ENCODE measurements around the gene ABHD12.

Gene ABHD12

DNA sequence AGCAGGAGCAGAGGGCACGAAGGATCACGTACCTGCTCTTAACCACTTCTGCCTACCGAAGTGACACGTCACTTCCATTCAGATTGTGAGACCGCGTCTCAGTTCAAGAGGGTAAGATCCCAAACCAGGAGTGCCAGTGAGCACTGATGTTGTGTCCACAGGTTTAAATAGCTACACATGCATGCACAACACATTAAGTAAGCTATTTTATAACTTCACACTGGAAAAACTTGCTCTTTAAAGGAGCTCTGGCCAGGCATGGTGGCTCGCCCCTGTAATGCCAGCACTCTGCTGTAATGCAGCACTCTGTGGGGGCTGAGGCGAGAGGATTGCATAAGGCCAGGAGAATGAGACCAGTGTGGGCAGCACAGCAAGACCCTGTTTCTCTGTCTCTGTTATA lies 21.1 kb downstream of the ABHD12 start:
- DNase-seq (ENCODE audit: low spot score): no peak
- TF ChIP-seq, protein P1, sequence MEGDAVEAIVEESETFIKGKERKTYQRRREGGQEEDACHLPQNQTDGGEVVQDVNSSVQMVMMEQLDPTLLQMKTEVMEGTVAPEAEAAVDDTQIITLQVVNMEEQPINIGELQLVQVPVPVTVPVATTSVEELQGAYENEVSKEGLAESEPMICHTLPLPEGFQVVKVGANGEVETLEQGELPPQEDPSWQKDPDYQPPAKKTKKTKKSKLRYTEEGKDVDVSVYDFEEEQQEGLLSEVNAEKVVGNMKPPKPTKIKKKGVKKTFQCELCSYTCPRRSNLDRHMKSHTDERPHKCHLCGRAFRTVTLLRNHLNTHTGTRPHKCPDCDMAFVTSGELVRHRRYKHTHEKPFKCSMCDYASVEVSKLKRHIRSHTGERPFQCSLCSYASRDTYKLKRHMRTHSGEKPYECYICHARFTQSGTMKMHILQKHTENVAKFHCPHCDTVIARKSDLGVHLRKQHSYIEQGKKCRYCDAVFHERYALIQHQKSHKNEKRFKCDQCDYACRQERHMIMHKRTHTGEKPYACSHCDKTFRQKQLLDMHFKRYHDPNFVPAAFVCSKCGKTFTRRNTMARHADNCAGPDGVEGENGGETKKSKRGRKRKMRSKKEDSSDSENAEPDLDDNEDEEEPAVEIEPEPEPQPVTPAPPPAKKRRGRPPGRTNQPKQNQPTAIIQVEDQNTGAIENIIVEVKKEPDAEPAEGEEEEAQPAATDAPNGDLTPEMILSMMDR (IDR thresholded peaks at IDR 0.05; ENCODE audit: poor library complexity, severe bottlenecking): no peak
- Histone ChIP-seq H3K36me3 (ENCODE audit: low read depth) (no peaks in the 10 kb centered on the region), H3K4me3 (ENCODE audit: severe bottlenecking) (no peak overlapping the region), H3K27ac (ENCODE audit: poor library complexity, severe bottlenecking) (no peak overlapping the region), H3K27me3 (ENCODE audit: insufficient read depth, poor library complexity, severe bottlenecking) (no peaks in the 10 kb centered on the region), H3K4me1 (ENCODE audit: insufficient read depth, poor library complexity, severe bottlenecking) (no peaks in the 10 kb centered on the region), H3K9me3 (ENCODE audit: severe bottlenecking) (no peaks in the 10 kb centered on the region)
- ATAC-seq (ENCODE audit: low read depth): no peak

DNA sequence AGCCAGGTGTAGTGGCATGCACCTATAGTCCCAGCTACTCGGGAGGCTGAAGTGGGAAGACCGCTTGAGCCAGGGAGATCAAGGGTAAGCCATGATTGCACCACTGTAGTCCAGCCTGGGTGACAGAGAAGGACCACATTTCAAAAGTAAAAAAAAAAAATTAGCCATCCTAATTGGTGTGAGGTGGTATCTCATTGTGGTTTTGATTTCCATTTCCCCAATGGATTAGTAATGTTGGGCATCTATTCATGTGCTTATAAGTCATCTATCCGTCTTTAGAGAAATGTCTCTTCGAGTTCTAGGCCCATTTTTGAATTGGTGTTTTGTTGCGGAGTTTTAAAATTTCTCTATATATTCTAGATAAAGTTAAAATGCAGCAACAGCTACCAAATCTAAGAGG lies 21.7 kb downstream of the ABHD12 start:
- Histone ChIP-seq H3K36me3 (ENCODE audit: low read depth) (no peaks in the 10 kb centered on the region), H3K4me3 (ENCODE audit: severe bottlenecking) (no peak overlapping the region), H3K27me3 (ENCODE audit: insufficient read depth, poor library complexity, severe bottlenecking) (no peaks in the 10 kb centered on the region), H3K4me1 (ENCODE audit: insufficient read depth, poor library complexity, severe bottlenecking) (no peaks in the 10 kb centered on the region), H3K27ac (ENCODE audit: poor library complexity, severe bottlenecking) (no peak overlapping the region), H3K9me3 (ENCODE audit: severe bottlenecking) (no peaks in the 10 kb centered on the region)
- ATAC-seq (ENCODE audit: low read depth) (no peak), DNase-seq (ENCODE audit: low spot score) (no peak)
- TF ChIP-seq, protein P1 (IDR thresholded peaks at IDR 0.05; ENCODE audit: poor library complexity, severe bottlenecking): no peak

DNA sequence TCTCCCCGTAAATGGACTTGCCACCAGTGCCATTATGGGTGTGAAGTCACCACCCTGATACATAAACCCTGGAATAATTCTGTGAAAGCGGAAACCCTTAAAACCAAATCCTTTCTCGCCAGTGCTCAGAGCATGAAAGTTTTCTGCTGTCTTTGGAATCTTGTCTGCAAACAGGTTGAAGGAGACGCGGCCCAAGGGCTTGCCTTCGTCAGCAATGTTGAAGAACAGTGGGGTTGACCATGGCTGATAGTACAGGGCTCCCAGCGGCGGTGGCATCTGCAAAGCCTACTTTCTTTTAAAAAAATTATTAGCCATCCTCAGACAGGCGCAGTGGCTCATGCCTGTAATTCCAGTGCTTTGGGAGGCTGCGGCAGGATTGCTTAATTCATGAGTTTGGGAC lies 22.1 kb downstream of the ABHD12 start:
- no peaks in the 10 kb centered on the region for H3K4me1 ChIP-seq (ENCODE audit: insufficient read depth, poor library complexity, severe bottlenecking)
- TF ChIP-seq, protein P1 (IDR thresholded peaks at IDR 0.05; ENCODE audit: poor library complexity, severe bottlenecking): no peak
- no peaks in the 10 kb centered on the region for H3K27me3 ChIP-seq (ENCODE audit: insufficient read depth, poor library complexity, severe bottlenecking)
- no peaks in the 10 kb centered on the region for H3K9me3 ChIP-seq (ENCODE audit: severe bottlenecking)
- H3K36me3 ChIP-seq (ENCODE audit: low read depth): no peaks in the 10 kb centered on the region
- DNase-seq (ENCODE audit: low spot score): no peak
- no peak overlapping the region for H3K4me3 ChIP-seq (ENCODE audit: severe bottlenecking)
- ATAC-seq (ENCODE audit: low read depth): no peak
- no peak overlapping the region for H3K27ac ChIP-seq (ENCODE audit: poor library complexity, severe bottlenecking)

DNA sequence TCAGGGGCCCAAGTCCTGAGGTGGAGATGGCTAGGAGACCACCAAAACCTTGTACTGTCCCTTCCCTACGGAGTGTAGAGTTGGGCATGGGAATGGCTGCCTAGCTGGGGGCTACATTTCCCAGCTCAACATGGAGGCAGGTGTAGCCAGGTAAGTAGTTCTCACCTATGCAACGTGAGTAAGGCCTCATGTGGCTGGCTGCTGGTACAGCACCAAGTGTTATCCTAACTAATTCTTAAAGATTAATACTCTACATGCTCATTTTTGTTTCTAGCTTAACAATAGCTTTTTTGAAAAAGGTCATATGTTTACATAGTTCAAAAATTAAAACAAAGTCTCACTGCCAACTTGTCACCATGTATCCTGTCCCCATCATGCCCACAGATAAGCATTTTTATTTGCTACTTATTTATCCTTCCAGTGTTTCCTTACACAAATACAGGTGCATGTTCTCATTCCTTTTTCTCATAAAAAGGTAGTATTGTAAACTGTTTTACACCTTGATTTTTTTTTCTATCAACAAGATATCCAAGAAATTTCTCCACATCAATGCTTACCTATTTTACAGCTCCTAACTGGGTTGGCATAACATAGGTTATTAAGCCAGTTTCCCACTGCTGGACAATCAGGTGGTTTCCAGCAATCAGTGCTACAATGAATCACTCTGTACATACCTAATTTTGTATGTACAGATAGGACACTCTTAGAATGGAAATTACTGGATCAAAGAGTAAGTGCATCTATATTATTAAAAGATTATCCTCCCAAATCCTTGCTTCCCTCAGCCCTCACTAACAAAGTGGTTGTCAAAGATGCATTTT lies 25.5 kb downstream of the ABHD12 start:
- no peaks in the 10 kb centered on the region for H3K9me3 ChIP-seq (ENCODE audit: severe bottlenecking)
- H3K36me3 ChIP-seq (ENCODE audit: low read depth): no peaks in the 10 kb centered on the region
- no peaks in the 10 kb centered on the region for H3K27me3 ChIP-seq (ENCODE audit: insufficient read depth, poor library complexity, severe bottlenecking)
- no peak overlapping the region for H3K4me3 ChIP-seq (ENCODE audit: severe bottlenecking)
- no peak overlapping the region for H3K27ac ChIP-seq (ENCODE audit: poor library complexity, severe bottlenecking)
- TF ChIP-seq, protein P1 (IDR thresholded peaks at IDR 0.05; ENCODE audit: poor library complexity, severe bottlenecking): no peak
- H3K4me1 ChIP-seq (ENCODE audit: insufficient read depth, poor library complexity, severe bottlenecking): no peaks in the 10 kb centered on the region
- DNase-seq (ENCODE audit: low spot score): no peak
- peak; percentile 57 for ATAC-seq (ENCODE audit: low read depth)

DNA sequence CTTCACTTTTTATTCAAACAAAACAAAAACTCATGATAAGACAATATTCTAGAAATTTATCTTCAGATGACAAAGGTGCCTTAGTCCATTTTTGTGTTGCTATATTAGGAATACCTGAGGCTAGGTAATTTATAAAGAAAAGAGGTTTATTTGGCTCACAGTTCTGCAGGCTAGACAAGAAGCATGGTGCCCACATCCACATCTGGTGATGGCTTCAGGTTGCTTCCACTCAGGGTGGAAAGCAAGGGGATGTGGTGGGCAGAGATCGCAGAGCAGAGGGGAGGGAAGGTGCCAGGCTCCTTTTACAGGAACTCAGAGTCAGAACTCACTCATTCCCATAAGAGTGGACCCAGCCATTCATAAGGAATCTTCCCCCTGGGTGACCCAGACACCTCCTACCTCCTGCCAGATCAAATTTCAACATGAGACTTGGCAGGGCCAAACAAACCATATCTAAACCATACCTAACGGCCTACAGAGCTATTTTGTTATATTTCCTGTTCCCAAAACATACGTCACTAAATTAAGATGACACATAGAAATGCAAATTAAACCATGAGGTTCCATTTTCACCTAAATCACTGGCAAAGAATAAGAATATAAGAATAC lies 26.4 kb downstream of the ABHD12 start:
- no peak for ATAC-seq (ENCODE audit: low read depth)
- Histone ChIP-seq H3K27ac (ENCODE audit: poor library complexity, severe bottlenecking) (no peak overlapping the region), H3K27me3 (ENCODE audit: insufficient read depth, poor library complexity, severe bottlenecking) (no peaks in the 10 kb centered on the region), H3K36me3 (ENCODE audit: low read depth) (no peaks in the 10 kb centered on the region), H3K9me3 (ENCODE audit: severe bottlenecking) (no peaks in the 10 kb centered on the region), H3K4me3 (ENCODE audit: severe bottlenecking) (no peak overlapping the region), H3K4me1 (ENCODE audit: insufficient read depth, poor library complexity, severe bottlenecking) (no peaks in the 10 kb centered on the region)
- DNase-seq (ENCODE audit: low spot score): no peak
- TF ChIP-seq, protein P1 (IDR thresholded peaks at IDR 0.05; ENCODE audit: poor library complexity, severe bottlenecking): no peak
